HG03521 (cell line): ENCODE data around the gene SLC37A1.

Source experiments
- ATAC-seq: cut with Tn5 transposase; IDR thresholded peaks from one replicate; pipeline ENCODE4 v1.9.1; 2021; ENCODE audit warnings: mild to moderate bottlenecking, moderate library complexity; ENCODE audit not compliant: unreplicated experiment

The SLC37A1 gene

DNA sequence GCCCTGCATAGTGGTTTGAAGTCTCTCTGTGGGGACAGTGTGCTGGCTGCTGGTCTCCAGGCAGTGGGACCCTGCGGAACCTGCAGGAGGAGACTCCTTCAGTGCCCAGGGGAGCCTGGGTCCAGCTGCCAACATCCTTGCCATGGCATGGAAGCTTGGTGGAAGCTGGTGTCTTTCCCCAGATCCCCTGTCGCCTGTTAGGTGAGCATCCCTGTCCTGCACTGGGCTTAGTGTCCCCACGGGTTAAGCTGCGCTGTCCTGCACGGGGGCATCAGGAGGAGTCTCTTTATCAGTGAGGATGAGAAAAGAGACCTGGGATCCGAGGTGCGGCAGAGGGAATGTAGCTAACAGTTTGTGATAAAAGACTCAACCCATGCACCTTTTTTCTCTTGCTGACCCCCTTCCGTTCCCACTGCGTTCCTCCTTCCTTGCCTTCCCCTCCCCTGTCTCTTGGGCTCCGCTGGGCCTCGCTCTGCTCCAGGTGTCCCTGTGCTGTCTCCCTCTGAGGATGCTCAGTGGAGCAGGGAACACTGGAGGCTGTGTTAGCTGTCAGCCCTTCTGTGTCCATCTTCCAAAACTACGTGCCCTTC is 59.3 kb downstream of the SLC37A1 start:
- ATAC-seq, result no peak

DNA sequence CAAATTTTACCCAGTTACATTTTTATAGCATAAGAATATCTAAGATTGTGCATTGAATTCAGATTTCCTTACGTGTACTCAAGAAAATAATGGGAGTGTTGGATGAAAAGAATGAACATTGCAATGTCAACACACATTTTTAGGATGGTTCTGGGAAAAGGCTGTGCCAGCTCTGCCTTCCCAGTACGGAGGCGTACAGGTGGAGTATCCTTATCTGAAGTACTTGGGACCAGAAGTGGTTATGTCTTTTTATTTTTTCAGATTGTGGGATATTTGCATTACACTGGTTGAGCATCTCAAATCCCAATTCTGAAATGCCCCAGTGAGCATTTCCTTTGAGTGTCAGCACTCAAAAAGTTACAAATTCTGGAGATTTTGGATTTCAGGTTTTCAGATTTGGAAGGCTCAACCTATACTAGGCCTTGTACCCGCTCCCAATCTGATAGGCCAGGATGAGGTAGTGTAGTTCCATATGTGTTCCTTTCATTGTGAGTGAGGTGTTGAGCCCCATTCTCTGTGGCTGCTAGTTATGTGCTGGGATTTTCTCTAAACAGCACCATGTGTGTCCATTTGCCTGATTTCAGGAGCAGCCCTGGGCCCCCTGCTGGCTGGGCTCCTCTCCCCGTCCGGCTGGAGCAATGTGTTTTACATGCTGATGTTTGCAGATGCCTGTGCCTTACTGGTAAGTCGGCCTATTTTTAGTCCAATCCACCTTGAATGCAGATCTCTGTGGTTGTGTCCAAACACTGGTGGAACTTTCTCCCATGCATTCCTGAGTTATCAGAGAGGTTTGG is 60.8 kb downstream of the SLC37A1 start:
- ATAC-seq, result no peak

DNA sequence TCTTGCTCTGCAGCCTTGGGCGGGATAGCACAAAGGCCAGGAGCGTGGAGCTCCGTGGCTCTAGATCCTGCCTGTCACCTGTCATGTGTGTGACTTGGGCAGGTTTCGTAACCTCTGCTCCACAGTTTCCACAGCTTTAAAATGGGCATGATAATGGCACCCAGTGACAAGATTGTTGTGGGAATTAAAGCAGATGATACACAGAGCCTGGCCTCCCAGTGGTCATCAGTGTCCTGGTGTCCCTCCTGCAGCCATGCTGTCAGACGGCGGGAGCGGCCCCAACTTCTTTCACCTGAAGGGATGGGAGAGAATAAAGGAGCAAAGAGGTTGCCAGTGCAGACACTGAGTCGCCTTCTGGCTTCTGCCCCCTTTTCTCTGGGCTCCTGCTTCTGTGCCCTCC is 61.5 kb downstream of the SLC37A1 start:
- ATAC-seq, result no peak

DNA sequence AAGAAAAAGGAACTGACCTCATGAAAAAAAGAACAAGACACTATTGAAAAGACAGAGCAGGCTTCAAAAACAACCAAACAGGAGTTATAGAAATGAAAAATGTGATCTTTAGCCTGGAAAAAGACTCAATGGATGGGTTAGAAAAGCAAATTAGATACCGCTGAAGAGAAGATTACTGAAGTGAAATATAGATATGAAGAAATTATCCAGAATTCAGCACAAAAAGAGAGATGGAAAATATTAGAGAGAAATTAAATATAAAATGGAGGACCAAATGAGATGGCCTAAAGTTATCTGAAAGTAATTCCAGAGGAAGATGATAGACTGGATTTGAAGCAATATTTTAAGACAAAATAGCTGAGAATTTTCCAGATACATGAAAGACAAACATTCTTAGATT is 63.0 kb downstream of the SLC37A1 start:
- no peak for ATAC-seq

DNA sequence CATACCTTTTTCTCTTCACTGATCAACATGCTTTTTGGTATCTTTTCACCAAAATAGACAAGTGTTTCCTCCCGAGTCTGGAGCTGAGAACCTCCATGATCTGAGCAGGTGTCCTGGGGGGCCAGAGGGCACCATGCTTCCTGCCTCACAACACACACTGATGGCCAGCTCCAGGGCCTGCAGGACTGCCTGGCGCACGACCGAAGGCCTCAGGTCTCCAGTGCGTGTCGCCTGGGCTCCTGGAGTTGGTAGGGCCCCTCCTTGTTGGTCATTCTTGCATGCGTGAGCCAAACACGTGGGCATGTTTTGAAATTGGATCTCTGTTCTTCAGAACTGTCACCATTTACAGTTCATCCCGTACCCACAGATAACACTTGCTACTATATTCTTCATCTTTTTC is 64.4 kb downstream of the SLC37A1 start:
- ATAC-seq, result no peak

GRCh38 chr21:42578761-42579415 is 65.2 kb downstream of the SLC37A1 start:
- ATAC-seq, result no peak

DNA sequence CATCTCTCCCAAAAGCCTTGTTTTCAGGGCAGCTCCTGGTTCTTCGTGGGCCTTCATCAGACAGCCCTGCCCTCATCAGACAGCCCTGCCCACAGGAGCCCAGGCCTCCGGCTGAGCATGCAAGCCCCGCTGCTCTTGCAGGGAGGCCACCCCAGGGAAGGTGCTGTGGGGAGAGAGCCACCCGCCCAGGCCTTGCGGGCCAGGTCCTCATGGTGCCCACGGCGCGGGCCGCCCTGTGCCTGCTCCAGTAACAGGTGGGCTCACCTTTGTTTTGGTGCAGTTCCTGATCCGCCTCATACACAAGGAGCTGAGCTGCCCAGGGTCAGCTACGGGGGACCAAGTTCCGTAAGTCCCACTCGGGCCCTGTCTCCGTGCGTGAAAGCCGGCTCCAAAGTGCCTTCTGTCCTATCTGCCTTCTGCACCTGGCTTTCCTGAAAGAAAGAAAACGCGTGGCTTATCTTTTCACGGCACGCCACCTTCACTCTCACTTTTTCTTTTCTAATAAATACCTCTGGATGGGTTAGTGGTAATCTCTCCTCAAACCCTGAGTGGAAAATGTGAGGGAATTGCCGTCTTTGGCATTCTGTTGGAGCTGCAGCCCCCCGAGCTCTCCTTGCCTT is 65.9 kb downstream of the SLC37A1 start:
- no peak for ATAC-seq

- no peak for ATAC-seq
These were observed 66.6 kb downstream of the SLC37A1 start for GRCh38 chr21:42580076-42580792.

DNA sequence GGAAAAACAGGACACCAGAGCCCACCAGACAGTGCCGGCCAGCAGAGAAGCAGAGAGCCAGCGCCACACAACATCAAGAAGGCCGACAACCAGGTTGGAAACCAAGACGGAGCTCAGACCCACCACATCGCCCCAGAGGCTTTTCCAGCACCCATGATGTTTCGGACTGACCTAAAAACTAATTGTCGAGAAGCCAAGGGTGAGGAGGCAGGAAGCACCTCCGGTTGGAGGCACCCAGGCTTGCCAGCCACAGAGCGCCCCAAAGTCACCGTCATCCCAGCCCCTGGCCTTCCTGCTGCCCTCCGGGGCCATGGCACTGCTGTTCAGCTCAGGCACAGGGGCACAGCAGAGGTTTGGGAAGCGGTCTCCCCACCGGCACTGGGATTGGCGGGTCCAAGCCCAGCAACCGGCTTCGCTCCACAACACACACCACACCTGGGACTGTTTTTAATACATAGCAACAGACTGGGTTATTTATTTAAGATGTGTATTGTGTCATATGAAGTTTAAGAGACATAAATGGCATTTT is 67.2 kb downstream of the SLC37A1 start:
- ATAC-seq, result no peak

DNA sequence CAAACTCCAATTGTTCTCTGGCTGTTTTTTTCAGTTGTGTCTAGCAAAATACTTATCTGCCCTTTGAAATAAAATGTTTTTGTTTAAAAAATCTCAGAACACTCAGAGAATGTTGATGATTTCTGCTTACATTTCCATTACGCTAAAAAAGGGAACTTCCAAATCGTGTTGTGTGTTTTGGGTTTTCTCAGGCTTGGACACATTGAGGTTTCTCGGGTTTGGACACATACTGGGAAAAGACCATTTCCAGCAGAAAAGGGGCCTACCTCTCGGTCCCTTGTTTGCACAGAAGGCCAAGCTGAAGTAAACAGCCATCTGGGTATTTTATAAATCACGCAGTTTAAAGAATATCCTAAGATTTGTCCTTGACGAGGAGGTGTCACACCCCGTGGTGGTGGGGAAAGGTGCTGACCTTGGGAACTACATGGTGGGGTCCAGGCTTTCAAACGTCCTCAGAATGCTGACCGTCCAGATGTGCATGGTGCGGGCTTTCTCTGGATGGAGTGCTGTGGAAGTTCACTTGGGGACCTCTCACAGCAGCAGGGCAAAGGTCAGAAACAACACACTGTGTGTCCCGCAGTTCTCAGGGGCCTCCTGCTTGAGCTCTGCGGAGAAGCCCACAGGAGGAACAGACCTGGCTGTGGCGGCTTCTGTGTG is 67.8 kb downstream of the SLC37A1 start:
- ATAC-seq, result no peak

GRCh38 chr21:42581993-42582786 is 68.5 kb downstream of the SLC37A1 start:
- no peak for ATAC-seq

DNA sequence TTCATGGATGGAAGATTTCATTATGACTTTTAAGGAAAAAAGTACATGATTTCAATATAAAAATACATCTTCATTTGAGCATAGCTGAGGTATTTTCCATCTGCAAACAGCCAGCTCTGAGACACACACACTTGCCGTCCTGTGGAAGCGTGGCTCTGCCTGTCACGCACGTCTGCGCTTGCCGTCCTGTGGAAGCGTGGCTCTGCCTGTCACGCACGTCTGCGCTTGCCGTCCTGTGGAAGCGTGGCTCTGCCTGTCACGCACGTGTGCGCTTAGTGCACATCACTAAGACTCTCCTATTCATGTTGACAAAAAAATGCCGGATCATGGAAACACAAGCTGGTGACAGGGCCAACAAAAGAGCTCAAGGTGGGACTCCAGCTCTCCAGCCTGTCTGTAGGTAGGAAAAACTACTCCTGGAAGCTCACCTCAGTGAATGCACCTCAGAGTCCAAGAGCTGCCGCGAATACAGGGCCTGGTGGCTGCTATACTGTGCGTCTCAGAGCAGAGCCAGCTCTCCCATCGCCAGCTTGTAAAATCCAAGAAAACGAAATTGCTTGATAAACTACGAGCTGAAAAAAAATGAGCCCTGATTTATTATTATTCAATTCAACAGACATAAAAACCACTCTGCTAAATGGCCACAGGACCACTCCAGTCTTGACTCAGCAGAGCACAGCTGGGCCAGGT is 69.3 kb downstream of the SLC37A1 start:
- no peak for ATAC-seq

DNA sequence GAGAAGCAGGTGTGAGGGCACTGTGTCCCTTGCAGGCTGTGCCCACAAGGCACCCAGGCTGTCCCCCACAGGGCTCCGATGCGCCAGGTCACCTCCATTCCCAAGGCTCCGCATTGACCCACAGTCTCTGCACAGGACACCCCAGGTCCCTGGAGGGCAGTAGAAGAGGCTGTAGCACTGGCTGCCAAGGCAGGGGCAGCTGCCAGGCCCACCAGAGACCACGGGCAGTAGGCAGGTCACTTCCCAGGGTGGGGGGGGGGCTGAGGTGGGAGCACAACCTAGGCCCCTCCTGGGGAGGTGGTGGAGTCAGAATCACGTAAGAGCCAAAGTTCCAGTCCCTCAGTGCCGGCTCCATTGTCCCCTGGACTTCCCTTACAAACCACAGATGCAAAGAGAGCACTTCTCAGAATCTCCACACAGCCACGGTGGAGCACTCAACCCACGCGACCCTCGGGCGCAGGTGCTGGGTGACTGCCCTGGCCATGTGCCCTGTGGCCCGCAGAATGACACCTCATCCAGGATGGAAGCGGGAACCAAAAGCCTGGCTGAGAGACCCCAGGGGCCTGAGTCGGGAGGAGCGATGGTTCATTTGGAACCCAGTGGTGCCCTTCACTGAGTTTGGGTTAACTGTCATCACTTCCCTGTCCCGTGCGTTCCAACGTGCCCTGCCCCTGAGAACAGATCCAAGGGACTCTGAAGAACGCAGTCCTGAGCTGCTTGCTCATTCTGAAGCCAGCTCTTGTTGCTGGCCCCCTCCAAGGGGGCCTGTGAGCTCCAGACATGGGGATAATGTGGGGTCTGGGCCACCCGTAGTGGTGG is 70.0 kb downstream of the SLC37A1 start:
- no peak for ATAC-seq

- no peak for ATAC-seq
These were observed 70.6 kb downstream of the SLC37A1 start for GRCh38 chr21:42584296-42584641.

DNA sequence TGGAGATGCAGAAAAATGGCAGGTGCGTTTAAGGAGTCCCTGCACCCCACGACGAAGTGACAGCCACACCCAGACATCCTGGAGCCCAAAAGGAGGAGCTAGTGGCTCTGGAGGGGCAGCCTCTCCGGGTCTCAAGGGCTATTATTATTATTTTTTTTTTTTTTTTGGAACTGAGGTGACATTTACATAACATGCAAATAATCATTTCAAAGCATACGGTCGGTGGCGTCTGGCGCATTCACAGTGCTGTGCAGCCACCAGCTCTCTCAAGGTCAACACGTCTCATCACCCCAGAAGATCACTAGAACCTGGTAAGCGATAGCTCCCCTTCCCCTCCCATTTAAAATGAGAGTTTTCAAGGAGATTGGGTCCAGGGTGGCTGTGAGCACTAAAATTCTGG is 72.2 kb downstream of the SLC37A1 start:
- no peak for ATAC-seq

DNA sequence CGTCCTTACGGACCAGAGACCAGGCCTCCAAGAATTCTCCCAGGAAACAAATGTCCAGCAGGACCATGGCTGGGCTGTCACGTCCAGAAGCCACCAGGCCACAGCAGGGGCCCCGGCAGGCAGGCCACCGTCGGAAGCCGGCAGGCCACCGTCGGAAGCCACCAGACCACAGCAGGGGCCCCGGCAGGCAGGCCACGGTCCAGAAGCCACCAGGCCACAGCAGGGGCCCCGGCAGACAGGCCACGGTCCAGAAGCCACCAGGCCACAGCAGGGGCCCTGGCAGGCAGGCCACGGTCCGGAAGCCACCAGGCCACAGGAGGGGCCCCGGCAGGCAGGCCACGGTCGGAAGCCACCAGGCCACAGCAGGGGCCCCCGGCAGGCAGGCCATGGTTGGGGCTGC is 72.8 kb downstream of the SLC37A1 start:
- no peak for ATAC-seq

DNA sequence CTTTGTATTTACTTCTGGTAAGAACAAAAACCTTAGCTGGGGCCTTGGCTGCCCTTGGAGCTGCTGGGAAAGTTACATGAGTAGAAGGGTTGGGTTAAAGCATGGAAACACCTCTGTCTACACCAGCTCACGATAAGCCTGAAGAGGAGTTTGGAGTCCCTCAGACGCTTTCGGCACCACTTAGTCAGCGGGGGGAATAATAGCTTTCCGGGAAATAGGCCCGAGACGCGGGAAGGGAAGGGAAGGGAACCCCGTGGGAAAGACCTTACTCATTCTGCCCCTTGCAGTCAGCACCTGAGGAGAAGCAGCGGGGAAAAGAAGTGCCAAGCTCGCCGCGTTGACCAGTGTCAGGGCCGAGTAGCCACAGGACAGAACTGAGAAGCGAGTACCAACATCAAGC is 73.4 kb downstream of the SLC37A1 start:
- no peak for ATAC-seq

DNA sequence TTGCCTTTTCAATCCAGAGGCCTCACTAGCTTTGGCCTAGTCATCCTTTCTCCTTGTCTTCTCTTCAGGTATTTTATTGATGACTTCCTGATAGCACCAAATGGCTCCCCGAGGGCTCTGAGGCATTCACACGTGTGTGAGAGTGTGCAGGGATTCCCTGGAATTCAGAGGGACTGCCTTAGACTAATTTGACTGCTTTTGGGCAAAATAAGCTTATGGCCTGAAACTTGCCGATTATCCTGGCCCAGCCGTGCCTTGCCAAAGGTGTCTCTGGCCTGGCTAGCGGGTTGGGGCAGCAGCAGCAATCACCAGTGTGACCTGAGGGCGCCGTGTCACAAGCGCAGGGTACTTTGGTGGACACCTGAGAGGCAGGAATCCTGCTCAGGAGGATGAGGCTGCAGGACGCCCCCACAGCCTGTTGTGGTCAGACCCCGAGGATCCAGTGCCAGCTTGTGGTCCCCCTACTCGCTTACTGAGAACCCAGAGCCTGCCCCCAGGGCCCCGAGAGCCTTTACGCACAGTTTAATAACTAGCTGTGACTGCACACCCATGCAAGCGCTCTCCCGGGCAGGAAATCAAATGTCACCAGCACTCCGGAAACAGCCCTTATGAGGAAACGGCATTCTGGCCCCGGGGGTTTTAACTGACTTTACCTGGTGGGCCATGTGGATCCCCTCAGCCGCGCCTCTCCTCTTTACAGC is 76.9 kb downstream of the SLC37A1 start:
- ATAC-seq, result no peak
